ENCODE measurements around the gene DIRAS3.

- TF ChIP-seq POLR2A (IDR thresholded peaks at IDR 0.05) (no peak), CTCF (IDR thresholded peaks at IDR 0.05) (no peak)
Measured at GRCh38 chr1:68046423-68046822, 4.0 kb downstream of the DIRAS3 start.
